Fibroblast of lung (primary cell): ENCODE measurements around the gene FLOT1. TPM values are rescaled to one million over a fixed set of nuclear protein-coding genes. Genes with fewer than 3 reads are reported as not detected.
"Not testable (repeated sequence)": the region's sequence is repeated elsewhere in the genome, so short reads cannot be mapped to it uniquely, and the experiment has no call there.

Source experiments
- DNase-seq, 2 donors: peaks; one replicate each; pipeline versions ENCODE4 v3.0.0 to v3.0.0-alpha.2; 2010; ENCODE audit warnings: low read depth in 2 of 2
- H2AFZ ChIP-seq: 2 replicates; pipeline ENCODE4 v1.5.1; 2012; ENCODE audit warnings: low read length, control low read depth, inconsistent platforms
- H3K27ac ChIP-seq: 2 replicates; pipeline ENCODE4 v1.5.1; 2011; ENCODE audit warnings: low read length, control low read depth; ENCODE audit not compliant: insufficient read depth
- H3K27me3 ChIP-seq: 2 replicates; pipeline ENCODE4 v1.5.1; 2011; ENCODE audit warnings: mild to moderate bottlenecking, low read length; ENCODE audit not compliant: control insufficient read depth, insufficient read depth
- H3K36me3 ChIP-seq: 2 replicates; pipeline ENCODE4 v1.5.1; 2011; ENCODE audit warnings: low read length; ENCODE audit not compliant: control insufficient read depth, insufficient read depth
- H3K4me1 ChIP-seq: 2 replicates; pipeline ENCODE4 v1.5.1; 2011; ENCODE audit warnings: low read length; ENCODE audit not compliant: control insufficient read depth, insufficient read depth; ENCODE audit errors: extremely low read depth
- H3K4me2 ChIP-seq: 2 replicates; pipeline ENCODE4 v1.5.1; 2011; ENCODE audit warnings: low read length, control low read depth; ENCODE audit not compliant: insufficient read depth; ENCODE audit errors: extremely low read depth
- H3K4me3 ChIP-seq, 4 experiments: fragments of 200-600 bp in 1 of 4; sonication (generic) in 1 of 4; replicated peaks in 1 of 4; 2 replicates each; pipeline ENCODE4 v1.5.1; 2011 to 2016; ENCODE audit warnings: low read length in 4 of 4, low read depth in 3 of 4, mild to moderate bottlenecking in 3 of 4, control low read depth in 2 of 4, inconsistent platforms in 1 of 4, mixed read lengths in 1 of 4; ENCODE audit not compliant: insufficient read depth in 1 of 4; ENCODE audit errors: control extremely low read depth in 1 of 4
- H3K79me2 ChIP-seq: 2 replicates; pipeline ENCODE4 v1.5.1; 2012; ENCODE audit warnings: mild to moderate bottlenecking, low read length, inconsistent platforms; ENCODE audit not compliant: control insufficient read depth, insufficient read depth
- H3K9ac ChIP-seq: 2 replicates; pipeline ENCODE4 v1.5.1; 2011; ENCODE audit warnings: mild to moderate bottlenecking, low read length, control low read depth; ENCODE audit not compliant: insufficient read depth
- H3K9me3 ChIP-seq: 2 replicates; pipeline ENCODE4 v1.5.1; 2012; ENCODE audit warnings: low read depth, low read length; ENCODE audit not compliant: control insufficient read depth, insufficient read depth
- H4K20me1 ChIP-seq: 2 replicates; pipeline ENCODE4 v1.5.1; 2011; ENCODE audit warnings: low read length; ENCODE audit not compliant: control insufficient read depth, insufficient read depth; ENCODE audit errors: extremely low read depth
- CTCF ChIP-seq, 2 donors: IDR thresholded peaks in 1 of 2; conservative IDR thresholded peaks in 1 of 2; 1 replicate in 1 of 2; 2 replicates in 1 of 2; pipeline ENCODE4 v1.5.1; 2011 to 2012; ENCODE audit warnings: low read length in 2 of 2, control low read depth in 1 of 2, inconsistent platforms in 1 of 2, low read depth in 1 of 2, mild to moderate bottlenecking in 1 of 2
- EZH2 ChIP-seq: IDR thresholded peaks from 2 replicates; pipeline ENCODE4 v1.5.1; 2012; ENCODE audit warnings: low read length, control low read depth, mild to moderate bottlenecking; ENCODE audit errors: missing control alignments
- polyA plus RNA-seq, 2 donors: library from polyadenylated mRNA; depleted of rRNA in 1 of 2; stranded (reverse) in 1 of 2; unstranded in 1 of 2; fragments of >200 nt; gene quantifications; 2 replicates each; pipeline ENCODE4 v1.2.1, GENCODE V29; 2011 to 2012; ENCODE audit warnings: missing spikeins in 1 of 2
- total RNA-seq: library from RNA; depleted of rRNA; stranded (reverse); fragments of >200 nt; gene quantifications from 2 replicates; pipeline ENCODE4 v1.2.1, GENCODE V29; 2014

The FLOT1 gene
- total and polyA plus RNA-seq, 2 donors (not counting 1 experiment from before 2014, with no cell fraction given), result 180 to 301 TPM

- TF ChIP-seq EZH2 (no peak), CTCF (conservative IDR thresholded peaks at IDR 0.05 in 1 of 2, IDR thresholded peaks at IDR 0.05 in 1 of 2; ENCODE audit: low read depth in 1 of 2, low read length in 2 of 2) (peak; percentile 89)
- H4K20me1 ChIP-seq, result peaks cover 5% of the 10 kb centered on the region
Observed at GRCh38 chr6:30722280-30723112, 20.0 kb downstream of the FLOT1 start.

GRCh38 chr6:30722025-30722279 is 20.5 kb downstream of the FLOT1 start:
- Histone ChIP-seq H3K4me3 (peak overlapping the region; percentile 73 to 97 (median 76)), H3K36me3 (peaks cover 14% of the 10 kb centered on the region), H3K9ac (peak overlapping the region; percentile 96), H3K27ac (peak overlapping the region; percentile 92), H3K79me2 (peaks cover 66% of the 10 kb centered on the region), H3K4me2 (peak overlapping the region; percentile 92), H3K4me1 (peaks cover 15% of the 10 kb centered on the region)
- not testable (repeated sequence) for H3K9me3 ChIP-seq, H4K20me1 ChIP-seq, H2AFZ ChIP-seq, H3K27me3 ChIP-seq
- peak in 1 of 2 donors; percentile 56 for DNase-seq

More at GRCh38 chr6:30722280-30723112, 20.0 kb downstream of the FLOT1 start:
- peak; percentile 57 to 77 for DNase-seq
- no peaks in the 10 kb centered on the region for H3K27me3 ChIP-seq
- H3K27ac ChIP-seq, result peak overlapping the region; percentile 92
- peak overlapping the region; percentile 96 for H3K9ac ChIP-seq
- H3K4me1 ChIP-seq, result peaks cover 15% of the 10 kb centered on the region
- peaks cover 14% of the 10 kb centered on the region for H3K36me3 ChIP-seq
- H3K9me3 ChIP-seq, result no peaks in the 10 kb centered on the region
- H3K4me2 ChIP-seq, result peak overlapping the region; percentile 92
- no peak overlapping the region for H2AFZ ChIP-seq
- H3K79me2 ChIP-seq, result peaks cover 66% of the 10 kb centered on the region
- peak overlapping the region; percentile 73 to 97 (median 76) for H3K4me3 ChIP-seq

- DNase-seq, result peak; percentile 82 to 90
- Histone ChIP-seq H3K27me3 (no peaks in the 10 kb centered on the region), H4K20me1 (peaks cover 5% of the 10 kb centered on the region), H3K36me3 (peaks cover 14% of the 10 kb centered on the region), H3K4me2 (peak overlapping the region; percentile 92), H3K4me3 (peak overlapping the region; percentile 77 to 97 (median 94)), H3K79me2 (peaks cover 71% of the 10 kb centered on the region), H3K4me1 (peaks cover 16% of the 10 kb centered on the region), H3K27ac (peak overlapping the region; percentile 94), H2AFZ (no peak overlapping the region), H3K9me3 (no peaks in the 10 kb centered on the region), H3K9ac (peak overlapping the region; percentile 96)
- TF ChIP-seq EZH2 (no peak), CTCF (conservative IDR thresholded peaks at IDR 0.05 in 1 of 2, IDR thresholded peaks at IDR 0.05 in 1 of 2; ENCODE audit: low read depth in 1 of 2, low read length in 2 of 2) (peak in 1 of 2 donors; percentile 14)
Observed at GRCh38 chr6:30721198-30722024, 21.1 kb downstream of the FLOT1 start.
